IPS-NIHi7 (cell line): Measurements from ENCODE around the gene GPR179.

ENCODE experiments used
- DNase-seq: peaks from one replicate; pipeline ENCODE4 v3.0.0; 2012; ENCODE audit warnings: mixed read lengths; ENCODE audit errors: extremely low spot score

The GPR179 gene

GRCh38 chr17:38342886-38343607 is 709 bp downstream of the GPR179 start:
- no peak for DNase-seq

GRCh38 chr17:38341035-38341721 is 2.6 kb downstream of the GPR179 start:
- DNase-seq = peak; percentile 50

- DNase-seq = no peak
These were observed 3.9 kb downstream of the GPR179 start for GRCh38 chr17:38339891-38340290.

- DNase-seq = no peak
These were observed 5.2 kb downstream of the GPR179 start for GRCh38 chr17:38338535-38338934.

- no peak for DNase-seq
These were observed 5.7 kb downstream of the GPR179 start for GRCh38 chr17:38338053-38338452.

GRCh38 chr17:38336838-38337237 is 6.9 kb downstream of the GPR179 start:
- no peak for DNase-seq

GRCh38 chr17:38334480-38335364 is 9.0 kb downstream of the GPR179 start:
- no peak for DNase-seq

- DNase-seq = peak; percentile 93
These were observed 10.0 kb downstream of the GPR179 start for GRCh38 chr17:38333635-38334295.

GRCh38 chr17:38332735-38333134 is 11.0 kb downstream of the GPR179 start:
- DNase-seq = no peak

- DNase-seq = no peak
These were observed 12.8 kb downstream of the GPR179 start for GRCh38 chr17:38330941-38331411.

- no peak for DNase-seq
These were observed 13.7 kb downstream of the GPR179 start for GRCh38 chr17:38329808-38330730.

GRCh38 chr17:38329284-38329683 is 14.5 kb downstream of the GPR179 start:
- DNase-seq = no peak

GRCh38 chr17:38328620-38329019 is 15.1 kb downstream of the GPR179 start:
- no peak for DNase-seq

GRCh38 chr17:38327936-38328335 is 15.8 kb downstream of the GPR179 start:
- DNase-seq = no peak

GRCh38 chr17:38326996-38327792 is 16.6 kb downstream of the GPR179 start:
- DNase-seq = no peak

- DNase-seq = peak; percentile 38
These were observed 18.4 kb downstream of the GPR179 start for GRCh38 chr17:38325221-38325851.

- no peak for DNase-seq
These were observed 19.0 kb downstream of the GPR179 start for GRCh38 chr17:38324772-38325171.

GRCh38 chr17:38324141-38324697 is 19.5 kb downstream of the GPR179 start:
- no peak for DNase-seq

GRCh38 chr17:38322897-38323296 is 20.9 kb downstream of the GPR179 start:
- DNase-seq = no peak
